SU-DHL-6 (cell line): ENCODE data around the gene MYOC.
"Not testable (repeated sequence)": the region's sequence is repeated elsewhere in the genome, so short reads cannot be mapped to it uniquely, and the experiment has no call there.

Experiments
- H2AFZ ChIP-seq: fragments of 200-600 bp; sonication (generic); 2 replicates; pipeline ENCODE4 v1.6.1; 2014; ENCODE audit warnings: low read depth, mild to moderate bottlenecking, moderate library complexity, mixed read lengths, antibody characterized with exemption, low read length; ENCODE audit not compliant: severe bottlenecking
- H3F3A ChIP-seq: fragments of 200-600 bp; shearing (Covaris generic); 2 replicates; pipeline ENCODE4 v1.6.0; 2016; ENCODE audit warnings: antibody characterized with exemption, mild to moderate bottlenecking; ENCODE audit not compliant: insufficient read depth
- H3K27ac ChIP-seq: fragments of 200-600 bp; sonication (generic); 2 replicates; pipeline ENCODE4 v1.5.1; 2016; ENCODE audit warnings: low read depth, mild to moderate bottlenecking, low read length, moderate library complexity, mixed read lengths
- H3K27me3 ChIP-seq: fragments of 200-600 bp; sonication (generic), shearing (Covaris generic); 2 replicates; pipeline ENCODE4 v1.6.0; 2014; ENCODE audit warnings: mild to moderate bottlenecking, low read length
- H3K36me3 ChIP-seq: fragments of 200-600 bp; sonication (generic); 2 replicates; pipeline ENCODE4 v1.6.1; 2014; ENCODE audit warnings: mild to moderate bottlenecking, low read length, mixed read lengths
- H3K4me2 ChIP-seq: fragments of 300-600, 200-600 bp; shearing (Covaris generic), sonication (generic); 2 replicates; pipeline ENCODE4 v1.6.0; 2014; ENCODE audit warnings: low read length, low read depth, mild to moderate bottlenecking; ENCODE audit not compliant: poor library complexity, severe bottlenecking
- H3K4me3 ChIP-seq: fragments of 200-600 bp; sonication (generic); 2 replicates; pipeline ENCODE4 v1.5.1; 2014; ENCODE audit warnings: antibody characterized with exemption, low read length, mild to moderate bottlenecking, mixed read lengths; ENCODE audit not compliant: insufficient read depth, poor library complexity, severe bottlenecking
- H3K79me2 ChIP-seq: fragments of 200-600 bp; sonication (generic); 2 replicates; pipeline ENCODE4 v1.6.1; 2014; ENCODE audit warnings: mild to moderate bottlenecking, low read length, moderate library complexity; ENCODE audit not compliant: insufficient read depth
- H3K9ac ChIP-seq: fragments of 200-600 bp; sonication (generic); 2 replicates; pipeline ENCODE4 v1.7.0; 2014; ENCODE audit warnings: mild to moderate bottlenecking, low read length
- H3K9me2 ChIP-seq: fragments of 200-600 bp; sonication (generic); replicated peaks from 2 replicates; pipeline ENCODE4 v1.6.1; 2014; ENCODE audit warnings: low read length; ENCODE audit not compliant: insufficient read depth
- H3K9me3 ChIP-seq: fragments of 200-600 bp; sonication (generic); 2 replicates; pipeline ENCODE4 v1.6.1; 2014; ENCODE audit warnings: low read length, mixed read lengths; ENCODE audit not compliant: insufficient read depth
- H4K20me1 ChIP-seq: fragments of 200-600 bp; sonication (generic); 2 replicates; pipeline ENCODE4 v1.6.1; 2014; ENCODE audit warnings: low read depth, mild to moderate bottlenecking, antibody characterized with exemption, low read length, moderate library complexity, mixed read lengths
- EZH2phosphoT487 ChIP-seq: fragments of 200-600 bp; sonication (generic), shearing (Covaris generic); conservative IDR thresholded peaks from 2 replicates; pipeline ENCODE4 v1.6.1; 2018; ENCODE audit warnings: mild to moderate bottlenecking, antibody characterized with exemption, low read length, moderate library complexity, mixed read lengths
- TF ChIP-seq, protein P1 (sequence below): fragments of 200-600 bp; sonication (generic); IDR thresholded peaks from one replicate; pipeline ENCODE4 v1.5.1; 2017; ENCODE audit warnings: antibody characterized with exemption, mild to moderate bottlenecking, low read length, moderate library complexity; ENCODE audit not compliant: insufficient read depth, poor library complexity, severe bottlenecking

MYOC gene

DNA sequence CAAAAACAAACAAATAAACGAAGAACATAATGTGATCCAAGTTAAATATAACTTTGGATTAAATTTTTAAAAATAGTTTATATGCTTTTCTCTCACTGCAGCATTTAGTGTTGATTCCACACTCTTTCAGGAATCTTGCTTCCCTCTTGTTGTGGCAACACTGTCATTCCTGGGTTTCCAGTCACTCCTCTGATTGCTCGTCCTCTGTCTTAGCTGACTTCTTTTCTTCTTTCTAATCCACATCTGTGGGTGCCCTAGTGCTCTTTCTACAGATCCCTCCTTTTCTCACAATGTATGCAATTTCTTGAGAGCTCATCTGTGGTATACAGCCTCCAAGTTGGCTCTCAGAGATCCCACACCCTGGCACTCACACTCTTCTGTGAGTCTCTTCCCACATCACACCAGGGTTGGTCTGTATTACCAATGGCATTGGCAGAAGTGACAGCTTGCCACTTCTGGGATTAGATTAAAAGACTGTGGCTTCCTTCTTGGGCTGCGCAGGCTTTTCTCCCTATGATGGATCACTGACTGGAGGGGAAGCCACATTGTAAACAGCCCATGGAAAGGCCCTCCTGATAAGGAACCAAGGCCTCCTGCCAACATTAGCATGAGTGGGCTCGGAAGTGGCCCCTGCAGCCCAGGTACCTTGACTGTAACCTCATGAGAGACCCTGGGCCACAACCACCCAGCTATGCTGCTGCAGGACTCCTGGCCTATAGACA lies 11.5 kb upstream of the MYOC start:
- H4K20me1 ChIP-seq: no peaks in the 10 kb centered on the region
- H3K9me2 ChIP-seq: no peaks in the 10 kb centered on the region
- H3K9ac ChIP-seq: no peak overlapping the region
- no peaks in the 10 kb centered on the region for H3K79me2 ChIP-seq
- H3K27me3 ChIP-seq: no peaks in the 10 kb centered on the region
- H3K4me3 ChIP-seq: no peak overlapping the region
- no peaks in the 10 kb centered on the region for H3K36me3 ChIP-seq
- H3K4me2 ChIP-seq: no peak overlapping the region
- H3F3A ChIP-seq: no peaks in the 10 kb centered on the region
- H2AFZ ChIP-seq: no peak overlapping the region
- no peaks in the 10 kb centered on the region for H3K9me3 ChIP-seq
- TF ChIP-seq EZH2phosphoT487: no peak
- TF ChIP-seq, protein P1, sequence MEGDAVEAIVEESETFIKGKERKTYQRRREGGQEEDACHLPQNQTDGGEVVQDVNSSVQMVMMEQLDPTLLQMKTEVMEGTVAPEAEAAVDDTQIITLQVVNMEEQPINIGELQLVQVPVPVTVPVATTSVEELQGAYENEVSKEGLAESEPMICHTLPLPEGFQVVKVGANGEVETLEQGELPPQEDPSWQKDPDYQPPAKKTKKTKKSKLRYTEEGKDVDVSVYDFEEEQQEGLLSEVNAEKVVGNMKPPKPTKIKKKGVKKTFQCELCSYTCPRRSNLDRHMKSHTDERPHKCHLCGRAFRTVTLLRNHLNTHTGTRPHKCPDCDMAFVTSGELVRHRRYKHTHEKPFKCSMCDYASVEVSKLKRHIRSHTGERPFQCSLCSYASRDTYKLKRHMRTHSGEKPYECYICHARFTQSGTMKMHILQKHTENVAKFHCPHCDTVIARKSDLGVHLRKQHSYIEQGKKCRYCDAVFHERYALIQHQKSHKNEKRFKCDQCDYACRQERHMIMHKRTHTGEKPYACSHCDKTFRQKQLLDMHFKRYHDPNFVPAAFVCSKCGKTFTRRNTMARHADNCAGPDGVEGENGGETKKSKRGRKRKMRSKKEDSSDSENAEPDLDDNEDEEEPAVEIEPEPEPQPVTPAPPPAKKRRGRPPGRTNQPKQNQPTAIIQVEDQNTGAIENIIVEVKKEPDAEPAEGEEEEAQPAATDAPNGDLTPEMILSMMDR: no peak
- H3K27ac ChIP-seq: no peak overlapping the region

DNA sequence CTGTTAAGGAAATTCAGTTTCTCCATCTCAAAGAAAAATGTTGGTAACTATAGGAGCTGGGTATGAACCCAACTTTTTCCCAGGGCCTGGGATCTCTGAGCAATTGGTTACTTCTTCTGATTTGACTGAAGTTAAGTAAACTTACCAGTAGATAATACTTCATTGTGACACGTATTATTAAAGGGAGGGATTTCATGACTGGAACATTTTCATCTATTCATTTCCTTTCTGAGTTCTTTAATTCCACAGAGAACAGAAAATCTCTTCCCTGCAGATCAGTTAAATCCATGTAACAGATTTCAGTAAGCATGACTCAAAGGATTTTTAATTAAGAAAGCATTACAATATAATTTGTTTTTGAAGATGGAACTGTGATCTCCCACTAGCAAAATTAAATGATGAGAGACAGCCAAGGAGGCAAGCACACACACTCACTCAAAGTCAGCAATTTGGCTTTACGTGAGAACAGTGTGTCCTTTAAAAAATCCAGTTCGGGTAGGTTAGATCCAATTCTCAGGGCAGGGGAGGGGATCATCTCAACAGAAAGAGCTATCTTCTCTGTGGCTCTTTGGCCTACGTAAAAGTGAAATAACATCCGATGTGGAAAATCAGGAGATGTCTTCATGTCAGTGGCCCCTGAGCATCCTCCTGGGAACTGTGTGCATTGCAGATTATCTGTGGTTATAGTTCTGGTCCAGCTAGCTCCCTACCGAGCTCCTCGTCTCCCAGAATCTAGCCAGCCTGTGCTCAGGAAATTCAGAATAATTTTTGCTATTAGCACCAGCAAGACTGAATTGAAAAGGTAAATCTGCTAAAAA lies 10.8 kb upstream of the MYOC start:
- H3K27ac ChIP-seq: no peak overlapping the region
- no peak overlapping the region for H3K9ac ChIP-seq
- no peak overlapping the region for H2AFZ ChIP-seq
- no peaks in the 10 kb centered on the region for H4K20me1 ChIP-seq
- H3K9me3 ChIP-seq: no peaks in the 10 kb centered on the region
- no peaks in the 10 kb centered on the region for H3F3A ChIP-seq
- TF ChIP-seq EZH2phosphoT487: no peak
- TF ChIP-seq, protein P1: no peak
- H3K79me2 ChIP-seq: no peaks in the 10 kb centered on the region
- H3K4me2 ChIP-seq: no peak overlapping the region
- H3K27me3 ChIP-seq: no peaks in the 10 kb centered on the region
- H3K4me3 ChIP-seq: no peak overlapping the region
- H3K9me2 ChIP-seq: no peaks in the 10 kb centered on the region
- no peaks in the 10 kb centered on the region for H3K36me3 ChIP-seq

- H3K4me3 ChIP-seq: no peak overlapping the region
- no peaks in the 10 kb centered on the region for H3K27me3 ChIP-seq
- H3K79me2 ChIP-seq: no peaks in the 10 kb centered on the region
- no peaks in the 10 kb centered on the region for H3K9me2 ChIP-seq
- no peaks in the 10 kb centered on the region for H3F3A ChIP-seq
- no peak overlapping the region for H3K27ac ChIP-seq
- H3K9me3 ChIP-seq: no peaks in the 10 kb centered on the region
- no peak overlapping the region for H3K4me2 ChIP-seq
- H4K20me1 ChIP-seq: no peaks in the 10 kb centered on the region
- no peak overlapping the region for H2AFZ ChIP-seq
- no peak overlapping the region for H3K9ac ChIP-seq
- H3K36me3 ChIP-seq: no peaks in the 10 kb centered on the region
- no peak for TF ChIP-seq EZH2phosphoT487
- TF ChIP-seq, protein P1: no peak
Measured at GRCh38 chr1:171661076-171661650, 8.7 kb upstream of the MYOC start.

GRCh38 chr1:171656206-171656605 lies 3.7 kb upstream of the MYOC start:
- H3K9me2 ChIP-seq, H3K27me3 ChIP-seq, H3K27ac ChIP-seq, H3K9ac ChIP-seq, H3K36me3 ChIP-seq, H3F3A ChIP-seq, H3K9me3 ChIP-seq, H4K20me1 ChIP-seq, H3K79me2 ChIP-seq, H3K4me2 ChIP-seq, H3K4me3 ChIP-seq: not testable (repeated sequence)
- H2AFZ ChIP-seq: peak overlapping the region; percentile 72
